A204.1 (cell line): Measurements from ENCODE around the gene GAS6.
"Not testable (repeated sequence)": the region's sequence is repeated elsewhere in the genome, so short reads cannot be mapped to it uniquely, and the experiment has no call there.

Experiments
- FAIRE-seq: peaks from 2 replicates; lab custom pipeline; 2012; peaks lifted over from hg19 to GRCh38; lab: Jason Lieb, UNC

GAS6 gene

GRCh38 chr13:113837560-113838355 is 26.1 kb downstream of the GAS6 start:
- FAIRE-seq, result no peak

DNA sequence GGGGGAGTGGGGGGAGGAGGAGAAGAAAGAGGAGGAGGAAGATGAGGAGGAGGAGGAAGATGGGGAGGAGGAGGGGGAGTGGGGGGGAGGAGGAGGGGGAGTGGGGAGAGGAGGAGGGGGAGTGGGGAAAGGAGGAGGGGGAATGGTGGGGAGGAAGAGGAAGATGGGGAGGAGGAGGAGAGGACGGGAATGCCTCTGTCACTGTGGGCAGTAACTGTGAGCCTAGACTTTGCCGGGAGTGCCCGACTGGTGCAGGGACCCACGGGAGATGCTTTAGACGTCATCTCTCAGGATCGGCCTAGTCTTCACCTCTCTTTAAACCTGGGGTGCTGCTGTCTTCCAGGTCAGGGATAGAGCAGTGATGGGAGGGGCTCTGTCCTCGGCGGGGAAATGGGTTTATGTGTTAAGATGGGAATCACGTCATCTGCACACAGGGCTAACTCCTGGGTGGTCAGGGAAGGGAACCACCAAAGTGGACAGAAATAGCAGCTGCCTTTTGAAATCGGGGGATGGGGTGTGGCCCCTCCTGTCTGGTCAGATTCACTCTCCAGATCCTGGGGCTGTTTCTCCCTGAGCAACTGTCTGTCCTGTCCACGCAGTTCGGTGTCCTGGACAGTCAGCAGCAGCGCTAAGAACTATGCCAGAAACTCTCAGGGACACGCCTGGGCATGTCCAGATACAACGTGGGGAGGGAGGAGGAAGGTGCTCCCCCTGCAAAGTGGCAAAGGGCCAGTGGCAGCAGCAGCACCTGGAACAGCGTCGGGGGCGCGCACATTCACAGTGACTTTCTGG is 26.9 kb downstream of the GAS6 start:
- FAIRE-seq, result no peak

DNA sequence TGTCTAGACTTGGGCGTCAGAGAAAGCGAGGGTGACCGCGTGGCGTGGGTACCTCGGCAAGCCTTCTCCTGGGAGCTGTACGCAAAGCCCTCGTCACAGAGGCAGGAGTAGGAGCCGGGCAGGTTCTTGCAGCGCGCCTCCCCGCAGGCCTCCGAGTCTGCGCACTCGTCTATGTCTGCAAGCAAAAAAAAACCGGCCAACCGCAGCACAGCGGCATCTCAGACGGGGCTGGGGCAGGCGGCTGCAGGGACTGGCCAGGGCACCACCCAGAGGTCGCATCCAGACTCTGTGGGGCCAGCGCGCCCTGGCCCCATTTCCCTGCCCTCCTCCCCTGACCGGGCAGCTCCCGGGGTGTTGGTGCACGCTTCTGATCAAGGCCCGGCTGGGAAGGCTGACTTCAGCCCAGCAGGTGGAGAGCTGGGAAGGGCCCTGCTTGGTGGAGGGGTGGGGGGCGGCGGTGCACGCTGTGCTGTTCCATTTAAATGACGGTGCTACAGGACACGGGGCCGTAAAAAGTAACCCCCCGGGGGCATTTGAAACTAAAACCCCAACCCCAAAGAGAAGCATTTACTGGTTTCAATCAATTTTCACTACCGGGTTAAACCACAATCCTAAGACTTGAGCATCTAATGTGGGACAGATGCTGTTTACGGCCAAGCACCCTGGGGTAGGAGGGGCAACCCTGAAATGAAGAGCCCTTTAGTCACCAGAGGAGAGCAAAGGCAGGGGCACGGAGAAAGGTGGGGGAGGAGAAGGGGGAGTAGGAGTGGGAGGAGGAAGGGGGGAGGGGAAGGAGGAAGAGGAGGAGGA is 28.2 kb downstream of the GAS6 start:
- no peak for FAIRE-seq

DNA sequence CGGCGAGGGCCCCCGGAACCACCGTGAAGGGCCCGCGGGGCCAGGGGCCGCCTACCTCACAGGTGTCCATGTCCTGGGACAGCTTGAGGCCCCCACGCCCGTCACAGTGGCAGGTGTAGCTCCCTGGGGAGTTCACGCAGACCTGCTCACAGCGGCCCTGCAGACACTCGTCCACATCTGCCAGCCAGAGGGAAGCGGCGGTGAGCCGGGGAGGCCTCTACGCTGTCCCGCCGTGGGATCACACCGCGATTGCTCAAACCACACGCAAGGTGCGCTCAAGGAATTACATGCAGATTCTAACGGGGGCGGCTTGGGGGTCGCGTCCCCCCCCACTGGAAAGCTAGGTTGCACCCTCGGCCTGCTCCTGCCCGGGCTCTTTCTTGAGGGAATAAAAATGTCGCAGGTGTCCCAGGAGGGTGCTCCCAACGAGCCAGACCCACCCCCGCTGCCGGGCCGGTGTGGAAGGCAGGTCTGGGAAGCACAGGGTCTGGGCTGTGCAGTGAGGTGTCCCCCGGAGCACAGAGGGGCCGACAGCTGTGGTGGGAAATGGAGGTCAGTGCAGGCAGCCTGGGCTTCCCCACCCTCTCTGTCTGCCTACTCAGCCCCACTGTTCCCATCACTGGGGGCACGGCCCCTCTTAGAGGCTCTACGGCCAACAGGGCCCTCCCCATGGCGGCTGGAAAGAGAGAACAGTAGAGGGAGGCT is 29.2 kb downstream of the GAS6 start:
- no peak for FAIRE-seq

- not testable (repeated sequence) for FAIRE-seq
Measured at GRCh38 chr13:113834006-113834405, 29.9 kb downstream of the GAS6 start.

GRCh38 chr13:113833111-113833830 is 30.6 kb downstream of the GAS6 start:
- no peak for FAIRE-seq

- no peak for FAIRE-seq
Measured at GRCh38 chr13:113832631-113833030, 31.2 kb downstream of the GAS6 start.

DNA sequence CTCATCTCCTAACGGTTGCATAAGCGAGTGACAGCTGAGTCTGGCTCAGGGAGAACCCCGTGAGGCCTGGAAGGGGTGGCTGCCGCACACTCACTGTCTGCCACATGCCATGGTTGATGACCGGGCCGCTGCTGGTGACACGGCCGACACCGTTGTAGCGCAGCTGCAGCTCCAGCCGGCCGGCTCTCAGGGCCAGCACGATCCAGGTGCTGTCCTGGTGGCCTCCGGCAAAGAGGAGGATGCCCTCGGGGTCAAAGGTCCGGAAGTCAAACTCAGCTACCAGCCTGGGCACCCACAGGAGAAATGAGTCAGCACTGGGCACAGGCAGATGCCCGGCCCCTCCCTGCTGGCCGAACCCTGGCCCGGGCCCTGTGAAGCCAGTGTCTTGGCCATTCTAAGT is 31.7 kb downstream of the GAS6 start:
- FAIRE-seq, result no peak

DNA sequence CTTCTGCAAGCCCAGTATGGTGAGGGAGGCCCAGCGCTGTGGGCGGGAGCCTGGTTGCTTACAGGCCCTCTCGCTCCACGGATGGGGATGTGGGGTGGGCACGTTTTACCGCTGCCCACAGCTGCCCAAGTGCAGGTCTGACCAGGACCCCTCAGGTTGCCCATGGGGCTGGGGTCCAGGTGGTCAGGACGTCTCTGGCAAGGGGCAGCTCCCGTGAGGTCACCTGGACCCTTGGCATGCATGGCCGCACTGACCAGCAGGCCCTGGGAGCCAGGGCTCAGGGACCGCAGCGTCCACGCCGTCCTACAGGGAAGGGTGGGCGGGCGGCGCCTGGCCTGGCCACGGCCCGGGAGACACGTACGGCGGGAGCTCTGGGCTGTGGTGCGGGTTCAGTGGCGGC is 32.8 kb downstream of the GAS6 start:
- no peak for FAIRE-seq

DNA sequence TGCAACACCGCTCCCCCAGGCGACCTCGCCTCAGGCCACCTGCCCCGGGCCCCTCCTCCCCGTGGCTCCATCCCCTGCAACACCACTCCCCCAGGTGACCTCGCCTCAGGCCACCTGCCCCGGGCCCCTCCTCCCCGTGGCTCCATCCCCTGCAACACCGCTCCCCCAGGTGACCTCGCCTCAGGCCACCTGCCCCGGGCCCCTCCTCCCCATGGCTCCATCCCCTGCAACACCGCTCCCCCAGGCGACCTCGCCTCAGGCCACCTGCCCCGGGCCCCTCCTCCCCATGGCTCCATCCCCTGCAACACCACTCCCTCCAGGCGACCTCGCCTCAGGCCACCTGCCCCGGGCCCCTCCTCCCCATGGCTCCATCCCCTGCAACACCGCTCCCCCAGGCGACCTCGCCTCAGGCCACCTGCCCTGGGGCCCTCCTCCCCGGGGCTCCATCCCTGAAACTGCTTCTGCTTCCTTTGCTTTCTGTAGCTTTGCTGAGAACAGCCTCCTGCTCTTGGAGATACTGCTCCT is 33.4 kb downstream of the GAS6 start:
- FAIRE-seq, result not testable (repeated sequence)

GRCh38 chr13:113828282-113828825 is 35.5 kb downstream of the GAS6 start:
- no peak for FAIRE-seq

DNA sequence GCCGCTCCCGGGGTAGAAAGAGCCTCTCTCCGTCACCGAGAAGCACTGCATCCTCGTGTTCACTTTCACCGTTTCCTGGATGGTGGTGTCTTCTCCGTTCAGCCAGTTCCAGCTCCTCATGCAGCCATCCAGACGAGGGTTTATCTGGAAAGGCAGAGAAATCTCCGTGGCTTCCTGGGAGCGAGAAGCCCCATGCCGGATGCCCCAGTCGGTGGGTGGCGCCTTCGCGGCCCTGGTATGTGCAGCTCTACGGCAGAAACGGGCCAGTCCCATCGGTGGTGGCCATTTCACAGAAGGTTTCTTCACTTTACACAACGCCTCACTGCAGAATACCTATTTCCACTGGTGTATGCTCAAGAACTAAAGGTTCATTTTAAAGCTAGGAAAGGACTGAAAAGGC is 36.9 kb downstream of the GAS6 start:
- no peak for FAIRE-seq

DNA sequence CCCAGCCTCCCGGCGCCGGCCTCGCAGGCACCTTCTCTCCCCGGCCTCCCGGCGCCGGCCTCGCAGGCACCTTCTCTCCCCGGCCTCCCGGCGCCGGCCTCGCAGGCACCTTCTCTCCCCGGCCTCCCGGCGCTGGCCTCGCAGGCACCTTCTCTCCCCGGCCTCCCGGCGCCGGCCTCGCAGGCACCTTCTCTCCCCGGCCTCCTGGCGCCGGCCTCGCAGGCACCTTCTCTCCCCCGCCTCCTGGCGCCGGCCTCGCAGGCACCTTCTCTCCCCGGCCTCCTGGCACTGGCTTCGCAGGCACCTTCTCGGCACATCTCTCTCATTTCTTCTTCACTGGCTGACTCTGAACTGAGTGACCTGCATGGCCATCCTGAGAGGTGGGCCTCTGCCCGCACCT is 37.4 kb downstream of the GAS6 start:
- FAIRE-seq, result not testable (repeated sequence)

DNA sequence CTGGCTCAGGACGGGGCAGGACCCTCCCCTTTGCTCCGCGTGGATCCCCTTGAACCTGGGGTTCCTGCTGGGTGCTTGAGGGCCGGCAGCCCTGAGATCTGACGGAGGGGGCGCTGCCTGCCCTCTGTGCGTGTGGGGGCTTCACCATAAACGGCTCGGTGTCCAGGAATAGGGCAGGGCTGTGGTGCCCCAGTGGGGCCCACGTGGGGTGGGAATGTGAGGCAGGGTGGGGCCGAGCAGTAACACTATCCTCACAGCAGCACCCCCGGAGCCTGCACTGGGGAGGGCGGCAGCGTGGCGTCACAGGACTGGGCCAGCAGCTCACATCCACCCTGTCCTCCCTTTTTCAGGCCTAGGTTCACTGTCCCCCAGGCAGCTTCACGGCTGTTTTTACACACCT is 38.0 kb downstream of the GAS6 start:
- no peak for FAIRE-seq

DNA sequence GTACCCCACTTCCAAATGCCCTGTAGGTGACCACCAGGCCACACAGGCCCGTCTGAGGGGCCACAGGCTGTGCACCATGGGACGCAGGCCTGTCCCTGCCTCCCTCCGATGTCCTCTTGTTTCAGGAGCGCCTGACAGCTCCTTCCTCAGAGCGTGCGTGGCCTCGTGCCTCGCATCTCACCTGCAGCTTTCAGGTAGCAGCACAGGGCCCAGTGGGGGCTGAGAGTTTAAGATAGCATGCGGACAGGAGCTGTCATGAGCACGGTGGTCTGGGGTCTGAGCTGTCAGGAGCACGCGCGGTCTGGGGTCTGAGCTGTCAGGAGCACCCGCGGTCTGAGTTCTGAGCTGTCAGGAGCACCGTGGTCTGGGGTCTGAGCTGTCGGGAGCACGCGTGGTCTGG is 40.1 kb downstream of the GAS6 start:
- FAIRE-seq, result no peak

DNA sequence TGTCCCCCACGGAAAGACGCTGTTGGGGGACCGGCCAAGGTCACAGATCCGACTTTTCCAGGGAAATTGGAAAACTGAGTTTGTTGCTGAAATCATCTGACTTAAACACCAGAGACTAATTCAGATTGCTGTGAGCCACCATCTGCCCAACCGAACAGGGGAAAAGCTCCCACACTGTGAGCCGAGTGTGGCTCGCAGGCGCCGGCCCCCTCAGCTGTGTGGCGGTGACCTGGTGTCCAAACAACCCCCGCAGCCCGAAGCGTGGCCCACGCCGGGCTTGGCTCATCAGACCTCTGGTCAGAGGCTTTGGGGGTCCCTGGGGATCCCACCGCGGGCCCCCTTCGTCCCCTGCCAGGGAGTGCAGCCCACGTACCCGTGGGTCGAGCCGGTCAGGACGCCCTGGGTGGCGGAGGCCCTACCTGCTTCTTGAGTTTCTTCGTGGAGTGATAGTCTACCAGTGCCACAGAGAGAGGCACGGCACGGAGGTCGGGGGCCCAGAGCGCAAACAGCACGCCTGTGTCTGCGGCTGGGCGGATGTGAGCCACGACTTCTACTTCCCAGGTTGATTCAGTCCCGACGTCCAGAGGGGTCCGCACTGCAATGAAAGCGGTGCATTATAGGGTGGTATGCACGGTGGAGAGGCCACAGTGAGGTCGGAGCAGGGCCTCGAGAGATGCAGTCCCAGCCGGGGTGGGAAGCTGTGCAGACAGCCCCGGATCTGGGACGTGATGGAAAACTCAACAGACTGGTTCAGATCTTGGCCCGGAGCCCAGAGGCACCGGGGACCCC is 40.7 kb downstream of the GAS6 start:
- no peak for FAIRE-seq

GRCh38 chr13:113822266-113822665 is 41.6 kb downstream of the GAS6 start:
- no peak for FAIRE-seq

GRCh38 chr13:113821847-113822246 is 42.0 kb downstream of the GAS6 start:
- no peak for FAIRE-seq

GRCh38 chr13:113820813-113821651 is 42.8 kb downstream of the GAS6 start:
- no peak for FAIRE-seq
